ENCODE data around the gene ZNF618.

DNA sequence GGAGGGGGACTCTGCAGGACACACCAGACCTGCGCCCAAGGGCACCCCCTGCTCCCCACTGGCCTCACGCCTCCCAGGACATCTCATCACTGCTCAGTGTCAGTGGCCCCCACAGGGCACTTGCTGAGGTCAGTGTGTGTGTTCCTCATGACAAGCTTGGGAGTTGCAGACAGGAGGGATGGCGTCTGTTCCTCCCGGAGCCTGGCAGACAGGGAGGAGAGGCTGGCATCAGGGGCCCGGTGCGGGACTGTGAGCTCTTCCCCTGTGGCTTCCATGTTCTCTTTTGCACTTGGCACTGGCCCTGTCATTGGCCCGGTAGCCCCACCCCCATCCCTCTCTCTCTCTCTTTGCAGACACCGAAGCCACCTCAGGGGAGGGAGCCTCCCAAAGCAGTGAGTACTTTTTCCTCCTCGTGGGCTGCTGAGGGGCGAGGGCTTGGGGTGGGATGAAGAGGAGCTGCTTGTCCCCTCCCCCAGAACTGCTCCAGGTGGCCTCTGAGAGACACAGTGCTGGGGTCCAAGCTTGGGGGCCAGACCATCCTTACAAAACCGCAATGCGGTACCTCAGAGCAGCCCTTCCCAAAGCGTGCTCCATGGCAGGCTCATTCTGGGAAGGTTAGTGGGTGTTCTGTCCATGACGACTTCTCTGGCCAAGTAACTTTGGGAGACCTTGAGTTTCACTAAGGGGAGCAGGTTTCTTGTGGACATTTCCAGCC lies 126.3 kb downstream of the ZNF618 start:
- TF ChIP-seq POLR2A (IDR thresholded peaks at IDR 0.05) (no peak), CTCF (IDR thresholded peaks at IDR 0.05) (no peak), POLR2AphosphoS5 (IDR thresholded peaks at IDR 0.05; ENCODE audit: insufficient read depth in 1 of 2, low read depth in 1 of 2) (no peak)

Data from vagina (tissue), 2 donors.